Keratinocyte (primary cell): ENCODE measurements around the gene SMARCA2. TPM values are rescaled to one million over a fixed set of nuclear protein-coding genes. Genes with fewer than 3 reads are reported as not detected.

ENCODE experiments used
- DNase-seq: peaks from one replicate; pipeline ENCODE4 v3.0.0-alpha.2; 2011; ENCODE audit warnings: low read depth, missing footprints, low spot score
- FAIRE-seq: peaks from 2 replicates; lab custom pipeline; 2011; peaks lifted over from hg19 to GRCh38; lab: Jason Lieb, UNC
- H2AFZ ChIP-seq: 2 replicates; pipeline ENCODE4 v1.6.0; 2012; ENCODE audit warnings: low read length, control low read depth, inconsistent platforms; ENCODE audit not compliant: control insufficient read depth
- H3K27ac ChIP-seq: 2 replicates; pipeline ENCODE4 v1.5.1; 2011; ENCODE audit warnings: low read length; ENCODE audit not compliant: control insufficient read depth, insufficient read depth
- H3K27me3 ChIP-seq: 3 replicates; pipeline ENCODE4 v1.6.0; 2011; ENCODE audit warnings: low read length; ENCODE audit not compliant: control insufficient read depth, insufficient read depth; ENCODE audit errors: extremely low read depth
- H3K36me3 ChIP-seq, 2 experiments: 2 replicates in 1 of 2; 3 replicates in 1 of 2; pipeline ENCODE4 v1.5.1; 2011; ENCODE audit warnings: low read length in 2 of 2, mild to moderate bottlenecking in 1 of 2; ENCODE audit not compliant: control insufficient read depth in 2 of 2, insufficient read depth in 2 of 2; ENCODE audit errors: extremely low read depth in 1 of 2
- H3K4me1 ChIP-seq: 3 replicates; pipeline ENCODE4 v1.5.1; 2011; ENCODE audit warnings: low read length; ENCODE audit not compliant: control insufficient read depth, insufficient read depth; ENCODE audit errors: extremely low read depth
- H3K4me2 ChIP-seq: 3 replicates; pipeline ENCODE4 v1.6.0; 2011; ENCODE audit warnings: low read depth, low read length; ENCODE audit not compliant: control insufficient read depth, insufficient read depth; ENCODE audit errors: extremely low read depth
- H3K4me3 ChIP-seq, 3 experiments: fragments of 200-600 bp in 1 of 3; sonication (generic) in 1 of 3; 2 replicates in 2 of 3; 3 replicates in 1 of 3; pipeline ENCODE4 v1.5.1; 2011 to 2016; ENCODE audit warnings: low read length in 3 of 3, mild to moderate bottlenecking in 3 of 3, control low read depth in 2 of 3, inconsistent platforms in 1 of 3, low read depth in 1 of 3, mixed read lengths in 1 of 3, mixed run types in 1 of 3, moderate library complexity in 1 of 3; ENCODE audit not compliant: control insufficient read depth in 2 of 3, insufficient read depth in 2 of 3; ENCODE audit errors: extremely low read depth in 1 of 3
- H3K79me2 ChIP-seq: 2 replicates; pipeline ENCODE4 v1.6.0; 2012; ENCODE audit warnings: low read length; ENCODE audit not compliant: control insufficient read depth, insufficient read depth
- H3K9ac ChIP-seq: 3 replicates; pipeline ENCODE4 v1.6.0; 2011; ENCODE audit warnings: low read length; ENCODE audit not compliant: control insufficient read depth, insufficient read depth; ENCODE audit errors: extremely low read depth
- H3K9me1 ChIP-seq: 3 replicates; pipeline ENCODE4 v1.6.0; 2011; ENCODE audit warnings: low read length; ENCODE audit not compliant: control insufficient read depth, insufficient read depth; ENCODE audit errors: extremely low read depth
- H3K9me3 ChIP-seq: 2 replicates; pipeline ENCODE4 v1.5.1; 2012; ENCODE audit warnings: low read depth, low read length; ENCODE audit not compliant: control insufficient read depth
- H4K20me1 ChIP-seq: 3 replicates; pipeline ENCODE4 v1.6.0; 2011; ENCODE audit warnings: low read length; ENCODE audit not compliant: control insufficient read depth, insufficient read depth; ENCODE audit errors: extremely low read depth
- CTCF ChIP-seq, 3 experiments: IDR thresholded peaks in 1 of 3; conservative IDR thresholded peaks in 1 of 3; optimal IDR thresholded peaks in 1 of 3; 2 replicates in 2 of 3; 3 replicates in 1 of 3; pipeline versions ENCODE3 to v1.5.1; 2011; ENCODE audit warnings: low read length in 3 of 3, mild to moderate bottlenecking in 3 of 3, moderate library complexity in 2 of 3, control low read depth in 1 of 3, inconsistent platforms in 1 of 3; ENCODE audit not compliant: insufficient read depth in 2 of 3; ENCODE audit errors: extremely low read depth in 1 of 3
- EZH2 ChIP-seq: IDR thresholded peaks from one replicate; pipeline ENCODE4 v1.6.1; 2012; ENCODE audit warnings: inconsistent platforms, mild to moderate bottlenecking, low read length, moderate library complexity
- dilution Hi-C: fragments of 300-500 bp; cut with MboI; formaldehyde crosslinking; loops from one replicate; pipeline ENCODE4 v1.7.0; 2020; ENCODE audit warnings: low sequenced_read_pairs; ENCODE audit not compliant: extremely low pct_ligation_motif_present
- polyA plus RNA-seq, 5 experiments: library from polyadenylated mRNA; depleted of rRNA in 3 of 5; stranded (reverse) in 3 of 5; stranded (forward) in 1 of 5; unstranded in 1 of 5; fragments of >200 nt; gene quantifications; 1 replicate in 1 of 5; 2 replicates in 3 of 5; 3 replicates in 1 of 5; pipeline versions ENCODE4 v1.2.1 to v1.2.3, GENCODE V29; 2011 to 2012; ENCODE audit warnings: missing spikeins in 2 of 5, low read depth in 1 of 5, low replicate concordance in 1 of 5

The SMARCA2 gene
- polyA plus RNA-seq, 1 donor (not counting 4 experiments of a cell fraction or from before 2014, with no cell fraction given) = 39.0 TPM

- FAIRE-seq (no peak), DNase-seq (no peak)
- Histone ChIP-seq H3K27me3 (no peaks in the 10 kb centered on the region), H3K79me2 (no peaks in the 10 kb centered on the region), H4K20me1 (no peaks in the 10 kb centered on the region), H3K4me1 (peaks cover 3% of the 10 kb centered on the region), H3K4me2 (no peak overlapping the region), H3K27ac (no peak overlapping the region), H3K9me1 (no peaks in the 10 kb centered on the region), H2AFZ (no peak overlapping the region), H3K4me3 (no peak overlapping the region), H3K9ac (no peak overlapping the region), H3K36me3 (no peaks in the 10 kb centered on the region), H3K9me3 (no peaks in the 10 kb centered on the region)
- dilution Hi-C loops = no loop called here
- TF ChIP-seq CTCF (optimal IDR thresholded peaks at IDR 0.05 in 1 of 3, IDR thresholded peaks at IDR 0.05 in 1 of 3, conservative IDR thresholded peaks at IDR 0.05 in 1 of 3; ENCODE audit: extremely low read depth in 1 of 3, insufficient read depth in 2 of 3, low read length in 3 of 3) = no peak
- TF ChIP-seq EZH2 = no peak
These were observed 202.4 kb downstream of the SMARCA2 start for GRCh38 chr9:2217540-2217939.

DNA sequence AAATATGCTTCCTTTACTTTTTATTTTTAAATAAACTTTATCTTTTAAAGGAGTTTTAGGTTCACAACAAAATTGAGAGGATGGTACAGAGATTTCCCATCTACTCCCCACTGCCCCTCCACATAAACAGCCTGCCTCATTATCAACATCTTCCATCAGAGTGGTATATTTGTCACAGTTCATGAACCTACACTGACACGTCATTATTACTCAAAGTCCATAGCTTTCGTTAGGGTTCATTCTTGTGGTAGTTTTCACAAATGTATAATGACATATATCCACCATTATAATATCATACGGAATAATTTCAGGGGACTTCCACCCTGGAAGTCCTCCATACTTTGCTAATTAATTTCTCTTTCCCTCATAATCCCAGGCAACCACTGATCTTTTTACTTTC is 204.9 kb downstream of the SMARCA2 start:
- no peak for TF ChIP-seq EZH2
- TF ChIP-seq CTCF (optimal IDR thresholded peaks at IDR 0.05 in 1 of 3, IDR thresholded peaks at IDR 0.05 in 1 of 3, conservative IDR thresholded peaks at IDR 0.05 in 1 of 3; ENCODE audit: extremely low read depth in 1 of 3, insufficient read depth in 2 of 3, low read length in 3 of 3) = no peak
- Histone ChIP-seq H3K27me3 (no peaks in the 10 kb centered on the region), H3K27ac (no peak overlapping the region), H2AFZ (no peak overlapping the region), H3K9me1 (no peaks in the 10 kb centered on the region), H3K9me3 (no peaks in the 10 kb centered on the region), H3K9ac (no peak overlapping the region), H3K4me1 (peaks cover 3% of the 10 kb centered on the region), H3K4me3 (no peak overlapping the region), H3K79me2 (no peaks in the 10 kb centered on the region), H3K4me2 (no peak overlapping the region), H4K20me1 (no peaks in the 10 kb centered on the region), H3K36me3 (no peaks in the 10 kb centered on the region)
- no peak for DNase-seq
- no peak for FAIRE-seq
- dilution Hi-C loops = no loop called here
